Fibroblast of villous mesenchyme (primary cell): Measurements from ENCODE around the gene MAP2K2. TPM values are rescaled to one million over a fixed set of nuclear protein-coding genes. Genes with fewer than 3 reads are reported as not detected.

Experiments used
- DNase-seq: peaks from one replicate; pipeline ENCODE4 v3.0.0-alpha.2; 2010; ENCODE audit warnings: low read depth
- H3K4me3 ChIP-seq: 2 replicates; pipeline ENCODE4 v1.5.1; 2011; ENCODE audit warnings: low read depth, mild to moderate bottlenecking, low read length
- small RNA-seq: library from RNA; depleted of rRNA; stranded (forward); fragments of <200 nt; gene quantifications from one replicate; pipeline ENCODE3, GENCODE V24; 2012
- total RNA-seq: library from RNA; depleted of rRNA; stranded (reverse); fragments of >200 nt; gene quantifications from 2 replicates; pipeline ENCODE4 v1.2.3, GENCODE V29; 2012
- TF ChIP-seq, protein P1 (sequence below): IDR thresholded peaks from 2 replicates; pipeline ENCODE4 v1.5.1; 2012; ENCODE audit warnings: low read depth, mild to moderate bottlenecking, low read length; ENCODE audit not compliant: insufficient read depth

The MAP2K2 gene
- total RNA-seq, 1 donor: 137 TPM

DNA sequence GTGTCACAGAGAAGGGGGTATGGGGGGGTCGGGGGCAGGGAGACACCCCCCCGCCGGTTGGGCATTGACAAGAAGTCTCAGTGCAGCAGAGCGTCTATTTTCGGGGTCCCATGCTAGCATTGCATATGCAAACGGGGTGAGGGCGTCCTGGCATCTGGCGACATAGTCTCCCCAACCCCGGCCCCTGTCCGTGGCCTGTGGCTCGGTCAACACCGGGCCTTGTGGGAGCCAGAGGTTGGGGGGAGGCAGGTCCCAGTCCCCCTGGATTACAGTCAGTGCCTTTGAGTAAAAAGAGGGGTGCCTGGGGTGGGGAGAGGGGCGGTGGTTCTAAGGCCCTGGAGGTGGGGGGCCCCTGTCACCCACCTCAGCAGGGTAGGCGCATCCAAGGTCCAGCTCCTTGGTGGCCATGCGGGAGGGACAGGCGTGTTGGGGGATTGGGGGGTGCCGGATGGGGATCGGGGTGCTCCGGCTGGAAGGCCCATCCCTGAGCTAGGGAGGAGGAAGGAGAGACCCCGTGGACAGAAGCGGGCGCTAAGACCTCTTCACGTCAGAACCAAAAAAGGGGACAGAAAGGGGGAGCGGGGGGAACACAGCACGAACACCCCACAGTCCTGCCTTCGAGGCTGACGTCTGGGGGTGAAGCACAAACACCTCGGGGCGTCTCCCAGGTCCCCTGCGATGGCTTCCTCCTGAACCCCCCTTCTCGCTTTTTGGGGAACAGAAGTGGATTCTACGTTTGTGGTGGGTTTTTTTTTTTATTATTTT is 78.1 kb downstream of the MAP2K2 start:
- TF ChIP-seq, protein P1, sequence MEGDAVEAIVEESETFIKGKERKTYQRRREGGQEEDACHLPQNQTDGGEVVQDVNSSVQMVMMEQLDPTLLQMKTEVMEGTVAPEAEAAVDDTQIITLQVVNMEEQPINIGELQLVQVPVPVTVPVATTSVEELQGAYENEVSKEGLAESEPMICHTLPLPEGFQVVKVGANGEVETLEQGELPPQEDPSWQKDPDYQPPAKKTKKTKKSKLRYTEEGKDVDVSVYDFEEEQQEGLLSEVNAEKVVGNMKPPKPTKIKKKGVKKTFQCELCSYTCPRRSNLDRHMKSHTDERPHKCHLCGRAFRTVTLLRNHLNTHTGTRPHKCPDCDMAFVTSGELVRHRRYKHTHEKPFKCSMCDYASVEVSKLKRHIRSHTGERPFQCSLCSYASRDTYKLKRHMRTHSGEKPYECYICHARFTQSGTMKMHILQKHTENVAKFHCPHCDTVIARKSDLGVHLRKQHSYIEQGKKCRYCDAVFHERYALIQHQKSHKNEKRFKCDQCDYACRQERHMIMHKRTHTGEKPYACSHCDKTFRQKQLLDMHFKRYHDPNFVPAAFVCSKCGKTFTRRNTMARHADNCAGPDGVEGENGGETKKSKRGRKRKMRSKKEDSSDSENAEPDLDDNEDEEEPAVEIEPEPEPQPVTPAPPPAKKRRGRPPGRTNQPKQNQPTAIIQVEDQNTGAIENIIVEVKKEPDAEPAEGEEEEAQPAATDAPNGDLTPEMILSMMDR: no peak
- no peak overlapping the region for H3K4me3 ChIP-seq
- no peak for DNase-seq

DNA sequence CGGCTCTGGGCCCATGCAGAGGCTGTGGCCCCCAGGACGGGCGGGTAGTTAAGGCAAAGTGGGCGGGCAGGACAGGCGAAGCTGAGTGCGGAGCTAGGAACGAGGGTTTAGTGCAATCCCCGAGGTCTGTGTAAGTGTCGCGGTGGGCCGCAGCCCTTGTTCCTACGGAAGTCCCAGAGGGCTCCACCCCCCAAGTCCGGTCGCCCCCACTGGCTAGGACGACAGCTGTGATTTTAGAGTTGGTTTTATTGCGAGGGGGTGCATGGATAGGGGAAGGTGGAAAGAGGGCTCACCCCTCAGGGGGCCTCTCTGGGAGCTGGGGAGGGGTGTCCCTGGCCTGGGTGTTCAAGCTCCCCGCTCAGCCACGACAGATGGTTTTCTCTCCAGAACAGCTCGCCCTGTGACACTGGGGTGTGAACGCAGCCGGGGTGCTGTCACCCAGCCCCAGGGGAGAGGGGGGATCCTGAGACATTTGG is 78.9 kb downstream of the MAP2K2 start:
- no peak overlapping the region for H3K4me3 ChIP-seq
- DNase-seq: no peak
- TF ChIP-seq, protein P1: no peak

DNA sequence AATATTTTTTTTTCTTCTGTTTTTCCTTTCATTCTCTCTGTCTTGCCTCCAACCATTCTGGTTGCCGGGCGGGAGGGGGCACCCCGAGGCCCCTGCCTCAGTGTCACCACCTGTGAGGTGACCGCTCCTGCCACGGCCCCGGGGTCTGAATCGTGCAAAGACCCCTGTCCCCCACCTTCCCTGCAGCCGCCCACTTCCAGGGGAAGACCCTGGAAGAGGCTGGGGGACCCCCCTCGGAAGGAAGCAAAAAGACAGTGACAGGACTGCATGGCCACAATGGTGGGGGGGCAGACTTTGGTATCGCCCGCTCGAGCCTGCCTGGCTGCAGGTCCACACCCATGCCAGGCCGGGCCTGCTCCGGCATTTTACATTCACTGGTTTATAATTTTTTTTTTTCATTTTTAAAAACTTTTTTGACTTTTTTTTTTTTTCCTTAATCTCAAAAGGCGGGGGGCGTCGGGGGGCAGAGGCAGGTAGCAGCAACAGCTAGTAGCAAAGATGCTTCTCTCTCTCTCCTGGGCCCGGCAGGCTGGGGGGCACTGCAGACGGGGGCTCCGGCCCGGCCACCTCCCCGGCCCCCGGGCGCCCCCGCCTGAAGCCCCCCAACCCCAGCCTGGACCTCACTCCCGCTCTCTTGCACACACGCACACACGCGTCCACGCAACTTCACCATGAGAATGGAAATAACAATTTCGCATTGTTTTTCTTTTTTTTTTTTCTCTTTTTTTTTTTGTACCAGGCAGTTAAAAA is 79.8 kb downstream of the MAP2K2 start:
- H3K4me3 ChIP-seq: no peak overlapping the region
- TF ChIP-seq, protein P1: no peak
- no peak for DNase-seq

DNA sequence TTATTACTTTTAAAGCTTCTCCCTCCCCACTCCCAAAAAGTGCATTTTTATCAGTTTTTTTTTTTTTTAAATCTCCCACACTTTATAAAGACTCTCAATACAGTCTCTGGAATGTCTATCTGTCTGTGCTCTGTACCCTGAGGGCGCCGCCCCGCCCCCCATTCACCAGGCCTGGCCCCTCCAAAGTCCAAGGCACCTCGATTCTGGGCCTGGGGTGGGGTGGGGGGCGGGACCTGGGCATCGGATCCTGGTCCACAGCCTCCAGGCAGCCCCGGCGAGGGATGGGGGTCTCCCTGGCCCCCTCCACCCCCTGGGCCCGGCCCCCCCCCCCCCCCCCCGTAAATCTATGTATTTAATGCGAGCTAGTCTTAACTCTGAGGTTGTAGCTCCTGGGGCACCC is 80.5 kb downstream of the MAP2K2 start:
- TF ChIP-seq, protein P1: no peak
- no peak overlapping the region for H3K4me3 ChIP-seq
- no peak for DNase-seq

DNA sequence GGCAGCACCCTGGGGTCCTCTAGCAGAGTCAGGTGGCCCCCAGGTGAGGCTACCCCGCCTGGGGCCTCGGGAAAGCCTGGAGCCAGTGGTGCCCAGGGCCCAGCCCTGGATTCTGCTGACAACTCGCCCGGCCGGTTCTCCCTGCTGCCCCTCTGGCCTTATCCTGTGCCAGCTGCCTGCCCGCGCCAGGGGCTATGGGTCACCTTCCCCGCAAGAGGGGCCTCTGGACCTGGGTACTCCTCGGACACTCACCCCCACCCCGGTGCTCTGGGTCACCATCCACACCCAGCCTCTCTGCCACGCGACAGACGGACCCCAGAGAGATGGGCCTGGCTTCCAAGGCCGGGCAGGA is 81.2 kb downstream of the MAP2K2 start:
- no peak for DNase-seq
- TF ChIP-seq, protein P1: no peak

DNA sequence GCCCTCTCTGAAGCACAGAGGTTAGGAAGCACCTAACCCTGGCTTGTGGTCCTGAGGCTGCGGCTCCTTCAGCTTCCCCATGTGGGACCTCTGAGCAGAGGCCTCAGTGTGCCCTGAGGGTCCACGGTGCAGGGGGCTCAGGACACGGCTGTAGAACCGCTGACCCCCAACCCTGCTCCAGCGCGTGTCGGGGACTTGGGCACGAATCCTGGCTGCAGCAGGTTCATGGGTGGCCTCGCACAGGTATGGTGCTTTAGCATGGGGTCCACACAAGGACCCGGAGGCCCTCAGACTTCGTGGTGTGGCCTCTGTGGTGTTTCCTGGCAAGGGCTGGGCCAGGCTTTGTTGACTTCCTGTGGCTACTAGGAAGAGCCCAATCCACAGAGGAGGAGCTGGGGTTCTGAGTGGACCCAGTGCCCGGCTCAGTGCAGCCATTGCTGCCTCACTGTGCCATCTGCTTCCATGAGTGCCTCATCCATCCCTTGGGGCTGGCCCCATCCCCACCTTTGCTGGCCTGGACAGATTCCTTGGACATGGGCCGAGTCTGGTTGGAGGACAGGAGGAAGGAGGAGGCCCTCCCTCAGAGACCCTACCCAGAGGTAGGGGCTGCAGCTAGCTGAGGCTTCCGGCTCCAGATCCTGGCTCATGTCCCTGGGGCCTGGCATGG is 81.7 kb downstream of the MAP2K2 start:
- no peak for DNase-seq
- TF ChIP-seq, protein P1: no peak
- no peak overlapping the region for H3K4me3 ChIP-seq

More for the DNA sequence above, 81.2 kb downstream of the MAP2K2 start:
- H3K4me3 ChIP-seq: no peak overlapping the region

Small RNA genes within 50 kb of the gene (small RNA-seq; reads per million reads assigned to genes)
- not detected for gene RF00017

Other genes with a start within 250 kb of the MAP2K2 start
- 0.32 and 0.43 TPM in 2 replicates for gene ATCAY, start 243.4 kb downstream of the MAP2K2 start, total RNA-seq
- not detected in 2 replicates for gene NMRK2, start 191.1 kb downstream of the MAP2K2 start, total RNA-seq
- 209 and 213 TPM in 2 replicates for gene DAPK3, start 153.0 kb downstream of the MAP2K2 start, total RNA-seq
- 1,931 and 1,932 TPM in 2 replicates for gene EEF2, start 138.7 kb downstream of the MAP2K2 start, total RNA-seq
- gene PIAS4, start 116.4 kb downstream of the MAP2K2 start, total RNA-seq: 17.3 and 26.7 TPM in 2 replicates
- gene ZBTB7A, start 57.2 kb downstream of the MAP2K2 start, total RNA-seq: 30.9 and 31.5 TPM in 2 replicates
- gene CREB3L3, start 29.5 kb upstream of the MAP2K2 start, total RNA-seq: not detected in 2 replicates
- gene SIRT6, start 58.4 kb upstream of the MAP2K2 start, total RNA-seq: 10.4 and 10.6 TPM in 2 replicates
- under 0.01 and 0.43 TPM in 2 replicates for gene ANKRD24, start 58.6 kb upstream of the MAP2K2 start, total RNA-seq
- 1.3 TPM in 1 of 2 replicates, not detected in the other for gene EBI3, start 105.4 kb upstream of the MAP2K2 start, total RNA-seq
- 13.0 and 19.0 TPM in 2 replicates for gene YJU2, start 123.0 kb upstream of the MAP2K2 start, total RNA-seq
- not detected in 2 replicates for gene SHD, start 155.1 kb upstream of the MAP2K2 start, total RNA-seq
- gene TMIGD2, start 178.3 kb upstream of the MAP2K2 start, total RNA-seq: not detected in 2 replicates
- gene FSD1, start 180.5 kb upstream of the MAP2K2 start, total RNA-seq: 8.6 and 9.3 TPM in 2 replicates
- 9.9 and 10.6 TPM in 2 replicates for gene STAP2, start 214.7 kb upstream of the MAP2K2 start, total RNA-seq
- 4.3 and 8.1 TPM in 2 replicates for gene MPND, start 219.4 kb upstream of the MAP2K2 start, total RNA-seq